ENCODE results near the gene ADORA1.

Gene ADORA1

DNA sequence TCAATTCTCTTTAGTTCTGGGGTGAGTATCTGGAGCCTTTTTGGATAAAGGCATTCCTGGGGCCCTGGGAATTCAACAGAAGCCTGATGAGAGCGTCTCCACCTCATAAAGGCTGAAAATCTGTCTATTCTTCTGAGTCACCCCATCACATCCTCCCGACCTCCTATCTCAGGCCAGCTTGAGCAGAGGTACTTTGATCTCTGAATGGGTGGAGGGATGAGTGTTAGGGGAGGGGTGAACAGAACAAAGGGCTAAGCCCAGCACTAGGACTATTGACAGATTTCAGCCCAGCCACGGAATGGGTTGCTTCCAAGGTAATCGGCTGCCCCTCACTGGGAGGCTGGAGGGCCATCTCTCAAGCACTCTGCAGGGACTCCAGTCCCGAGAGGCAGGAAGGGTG lies 50.6 kb downstream of the ADORA1 start:
- H3K9ac ChIP-seq (ENCODE audit: low read depth in 1 of 2, low read length in 2 of 2), result no peak overlapping the region
- no peaks in the 10 kb centered on the region for H3K9me3 ChIP-seq (ENCODE audit: control insufficient read depth in 1 of 2, low read length in 2 of 2)
- no peaks in the 10 kb centered on the region for H3K36me3 ChIP-seq (ENCODE audit: control insufficient read depth in 1 of 2, insufficient read depth in 2 of 2, low read length in 2 of 2)
- no peaks in the 10 kb centered on the region for H3K27me3 ChIP-seq (ENCODE audit: control insufficient read depth in 1 of 2, insufficient read depth in 2 of 2, low read length in 2 of 2)
- no peak overlapping the region for H3K4me3 ChIP-seq (ENCODE audit: low read depth in 1 of 2, low read length in 2 of 2)
- H3K4me1 ChIP-seq (ENCODE audit: control insufficient read depth in 1 of 2, insufficient read depth in 2 of 2, low read length in 2 of 2), result peaks cover 0 to 3% of the 10 kb centered on the region in 2 donors
- no peak overlapping the region for H3K27ac ChIP-seq (ENCODE audit: low read depth, low read length)

DNA sequence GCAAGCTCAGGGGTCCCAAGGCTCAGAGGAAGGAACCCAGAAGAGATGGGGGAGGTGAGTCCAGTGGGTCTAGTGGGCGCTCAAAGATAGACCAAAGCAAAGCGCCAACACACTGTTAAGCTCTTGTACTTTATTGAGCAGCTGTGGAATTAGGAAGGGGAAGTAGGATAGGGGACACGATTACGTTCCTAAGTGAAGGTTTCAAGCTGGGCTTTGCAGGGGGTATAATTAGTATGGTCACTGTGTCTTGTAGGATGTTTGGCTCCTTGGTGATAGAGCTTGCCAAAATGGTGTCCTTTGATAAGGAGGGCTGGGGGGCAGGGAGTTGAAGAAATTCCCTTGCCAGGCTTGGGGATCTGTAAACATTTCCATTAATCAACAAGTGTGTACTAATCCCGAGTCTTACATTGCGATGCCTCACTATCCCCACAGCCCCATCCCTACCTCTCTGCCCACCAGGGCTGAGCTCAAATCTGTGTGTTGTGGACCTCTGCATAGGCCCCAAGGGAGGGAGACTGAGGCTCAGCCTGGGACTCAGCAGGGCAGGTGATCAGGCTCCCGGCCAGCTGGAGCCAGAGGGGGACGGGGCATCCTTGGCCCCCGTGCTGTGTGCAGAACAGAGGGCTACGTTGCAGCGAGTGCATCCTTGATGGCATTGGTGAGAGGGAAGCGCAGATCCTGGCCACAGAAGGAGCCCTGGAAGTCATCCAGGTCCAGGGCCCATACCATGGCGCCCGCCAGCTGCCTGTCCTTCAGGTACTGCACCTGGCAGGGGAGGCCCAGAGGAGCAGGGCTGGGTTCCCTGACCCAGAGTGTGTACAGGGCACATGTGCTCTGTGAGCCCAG lies 51.5 kb downstream of the ADORA1 start:
- H3K9me3 ChIP-seq (ENCODE audit: control insufficient read depth in 1 of 2, low read length in 2 of 2), result no peaks in the 10 kb centered on the region
- H3K27me3 ChIP-seq (ENCODE audit: control insufficient read depth in 1 of 2, insufficient read depth in 2 of 2, low read length in 2 of 2), result no peaks in the 10 kb centered on the region
- H3K4me1 ChIP-seq (ENCODE audit: control insufficient read depth in 1 of 2, insufficient read depth in 2 of 2, low read length in 2 of 2), result peaks cover 0 to 3% of the 10 kb centered on the region in 2 donors
- no peak overlapping the region for H3K27ac ChIP-seq (ENCODE audit: low read depth, low read length)
- no peaks in the 10 kb centered on the region for H3K36me3 ChIP-seq (ENCODE audit: control insufficient read depth in 1 of 2, insufficient read depth in 2 of 2, low read length in 2 of 2)
- H3K4me3 ChIP-seq (ENCODE audit: low read depth in 1 of 2, low read length in 2 of 2), result no peak overlapping the region
- no peak overlapping the region for H3K9ac ChIP-seq (ENCODE audit: low read depth in 1 of 2, low read length in 2 of 2)

DNA sequence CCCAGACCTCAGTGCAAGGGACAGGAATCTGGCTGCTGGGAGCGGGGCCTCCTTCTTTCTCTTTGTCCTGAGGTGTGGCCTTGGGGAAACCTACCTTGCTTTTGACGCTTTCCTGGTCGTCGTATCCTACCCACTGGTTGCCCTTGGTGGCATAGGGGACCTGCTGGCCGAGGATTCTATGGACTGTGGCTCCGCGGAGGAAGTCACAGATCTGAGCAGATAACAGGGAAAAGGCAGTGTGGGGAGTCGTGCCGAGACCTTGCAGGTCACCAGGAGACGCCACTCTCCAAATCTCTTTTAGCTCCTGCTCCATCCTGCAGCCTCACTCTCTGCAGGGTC lies 52.1 kb downstream of the ADORA1 start:
- Histone ChIP-seq H3K27ac (ENCODE audit: low read depth, low read length) (no peak overlapping the region), H3K27me3 (ENCODE audit: control insufficient read depth in 1 of 2, insufficient read depth in 2 of 2, low read length in 2 of 2) (no peaks in the 10 kb centered on the region), H3K36me3 (ENCODE audit: control insufficient read depth in 1 of 2, insufficient read depth in 2 of 2, low read length in 2 of 2) (no peaks in the 10 kb centered on the region), H3K9ac (ENCODE audit: low read depth in 1 of 2, low read length in 2 of 2) (no peak overlapping the region), H3K9me3 (ENCODE audit: control insufficient read depth in 1 of 2, low read length in 2 of 2) (no peaks in the 10 kb centered on the region), H3K4me1 (ENCODE audit: control insufficient read depth in 1 of 2, insufficient read depth in 2 of 2, low read length in 2 of 2) (peaks cover 0 to 3% of the 10 kb centered on the region in 2 donors), H3K4me3 (ENCODE audit: low read depth in 1 of 2, low read length in 2 of 2) (no peak overlapping the region)

DNA sequence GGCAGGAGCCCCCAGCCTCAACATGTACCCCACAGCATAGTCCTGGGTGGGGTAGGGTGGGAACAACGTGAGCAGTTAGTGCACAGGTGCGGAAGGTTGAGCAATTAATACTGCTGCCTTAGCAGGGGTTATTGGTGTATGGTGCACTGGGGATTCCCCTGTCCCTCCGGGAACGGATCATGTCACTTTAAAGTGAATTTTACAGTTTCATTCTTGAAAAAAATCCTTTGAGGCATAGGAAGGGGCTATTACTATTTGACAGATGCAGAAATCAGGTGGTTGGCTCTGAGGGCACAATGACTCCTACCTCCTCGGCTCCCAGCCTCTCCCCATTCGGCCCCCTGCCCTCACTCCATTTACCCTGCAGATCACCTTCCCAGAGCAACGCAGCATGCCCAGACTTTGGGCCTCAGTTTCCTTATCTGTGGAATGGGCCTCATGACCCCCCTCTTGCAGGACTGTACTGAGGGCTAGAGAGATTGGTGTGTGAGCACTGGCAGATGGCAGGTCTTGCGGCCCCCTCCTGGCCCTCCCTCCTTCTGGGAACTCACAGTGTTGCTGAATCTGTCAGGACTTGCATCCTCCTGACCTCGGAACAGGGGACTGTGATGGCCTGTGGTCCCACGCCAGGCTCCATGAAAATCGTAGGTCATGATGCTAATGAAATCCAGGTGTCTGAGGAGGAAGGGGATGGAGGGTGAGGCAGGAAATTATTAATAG lies 53.2 kb downstream of the ADORA1 start:
- no peaks in the 10 kb centered on the region for H3K9me3 ChIP-seq (ENCODE audit: control insufficient read depth in 1 of 2, low read length in 2 of 2)
- H3K36me3 ChIP-seq (ENCODE audit: control insufficient read depth in 1 of 2, insufficient read depth in 2 of 2, low read length in 2 of 2), result no peaks in the 10 kb centered on the region
- H3K4me1 ChIP-seq (ENCODE audit: control insufficient read depth in 1 of 2, insufficient read depth in 2 of 2, low read length in 2 of 2), result peaks cover 0 to 3% of the 10 kb centered on the region in 2 donors
- no peak overlapping the region for H3K4me3 ChIP-seq (ENCODE audit: low read depth in 1 of 2, low read length in 2 of 2)
- no peak overlapping the region for H3K27ac ChIP-seq (ENCODE audit: low read depth, low read length)
- no peak overlapping the region for H3K9ac ChIP-seq (ENCODE audit: low read depth in 1 of 2, low read length in 2 of 2)
- H3K27me3 ChIP-seq (ENCODE audit: control insufficient read depth in 1 of 2, insufficient read depth in 2 of 2, low read length in 2 of 2), result no peaks in the 10 kb centered on the region

DNA sequence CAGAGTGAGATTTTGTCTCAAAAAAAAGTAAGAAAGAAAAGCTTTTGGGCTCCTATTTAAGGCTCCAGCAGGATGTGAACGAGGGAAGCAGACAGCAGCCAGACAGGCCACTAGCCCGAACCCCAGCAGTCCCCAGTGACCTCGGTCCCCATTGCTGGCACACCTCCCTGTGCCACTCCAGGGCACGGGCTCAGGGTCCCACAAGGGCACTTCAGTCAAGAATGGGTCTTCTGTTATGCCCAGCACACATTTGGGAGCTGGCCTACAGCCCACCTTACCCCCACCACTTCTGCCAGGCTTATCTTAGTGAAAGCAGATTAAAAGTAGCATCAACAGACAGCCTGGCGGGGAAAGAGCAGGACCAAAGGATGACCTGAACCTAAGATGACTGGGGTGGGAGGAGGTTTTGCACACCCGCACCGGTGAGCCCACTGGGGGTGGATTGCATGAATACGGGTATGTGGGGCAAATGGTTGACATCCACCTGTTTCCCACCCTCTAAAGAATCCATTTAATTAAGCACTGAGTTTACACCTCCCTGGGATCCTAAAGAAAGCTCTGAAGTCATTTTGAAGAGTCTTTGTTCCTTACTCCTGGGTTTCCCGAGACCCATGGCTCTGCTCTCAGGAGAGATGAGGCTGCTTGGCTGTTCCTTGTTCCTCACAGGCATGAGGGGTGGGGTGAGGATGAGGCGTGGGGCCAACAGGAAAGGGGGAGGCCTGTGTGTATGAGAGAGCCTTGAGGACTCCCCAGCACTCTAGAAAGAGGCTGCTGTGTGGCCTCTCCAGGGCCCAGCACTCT lies 54.3 kb downstream of the ADORA1 start:
- peaks cover 0 to 3% of the 10 kb centered on the region in 2 donors for H3K4me1 ChIP-seq (ENCODE audit: control insufficient read depth in 1 of 2, insufficient read depth in 2 of 2, low read length in 2 of 2)

DNA sequence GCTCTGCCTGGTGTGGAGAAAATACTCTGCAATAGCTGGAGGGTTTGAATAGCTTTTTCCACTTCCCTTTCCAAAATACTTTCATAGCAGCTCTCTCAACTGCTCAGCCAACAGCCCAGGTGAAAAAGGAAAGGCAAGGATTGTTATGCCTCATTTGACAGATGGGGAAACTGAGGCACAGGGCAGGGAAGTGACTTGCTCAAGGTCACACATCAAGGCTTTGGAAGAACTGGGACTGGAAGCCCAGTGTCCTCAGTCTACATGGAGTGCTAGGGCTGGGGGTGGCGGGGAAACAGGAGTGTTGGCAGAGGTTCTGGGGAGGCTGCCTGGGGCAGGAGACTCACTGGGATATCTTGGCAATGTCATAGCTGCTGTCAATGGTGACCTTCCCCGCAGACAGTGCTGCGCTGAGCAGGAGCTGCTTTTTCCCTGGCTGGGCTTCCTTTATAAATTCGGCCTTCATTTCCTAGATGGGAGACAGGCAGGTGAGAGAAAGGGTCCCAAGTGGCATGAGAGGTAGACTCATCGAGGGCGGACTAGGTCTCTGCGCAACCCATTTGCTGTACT lies 54.9 kb downstream of the ADORA1 start:
- H3K9ac ChIP-seq (ENCODE audit: low read depth in 1 of 2, low read length in 2 of 2), result no peak overlapping the region
- no peak overlapping the region for H3K27ac ChIP-seq (ENCODE audit: low read depth, low read length)
- peaks cover 0 to 3% of the 10 kb centered on the region in 2 donors for H3K27me3 ChIP-seq (ENCODE audit: control insufficient read depth in 1 of 2, insufficient read depth in 2 of 2, low read length in 2 of 2)
- no peaks in the 10 kb centered on the region for H3K9me3 ChIP-seq (ENCODE audit: control insufficient read depth in 1 of 2, low read length in 2 of 2)
- no peak overlapping the region for H3K4me3 ChIP-seq (ENCODE audit: low read depth in 1 of 2, low read length in 2 of 2)
- H3K36me3 ChIP-seq (ENCODE audit: control insufficient read depth in 1 of 2, insufficient read depth in 2 of 2, low read length in 2 of 2), result no peaks in the 10 kb centered on the region
- peaks cover 0 to under 1% of the 10 kb centered on the region in 2 donors for H3K4me1 ChIP-seq (ENCODE audit: control insufficient read depth in 1 of 2, insufficient read depth in 2 of 2, low read length in 2 of 2)

More for the DNA sequence above, 54.3 kb downstream of the ADORA1 start:
- H3K27me3 ChIP-seq (ENCODE audit: control insufficient read depth in 1 of 2, insufficient read depth in 2 of 2, low read length in 2 of 2), result no peaks in the 10 kb centered on the region
- H3K36me3 ChIP-seq (ENCODE audit: control insufficient read depth in 1 of 2, insufficient read depth in 2 of 2, low read length in 2 of 2), result no peaks in the 10 kb centered on the region
- H3K9ac ChIP-seq (ENCODE audit: low read depth in 1 of 2, low read length in 2 of 2), result no peak overlapping the region
- no peak overlapping the region for H3K4me3 ChIP-seq (ENCODE audit: low read depth in 1 of 2, low read length in 2 of 2)
- no peaks in the 10 kb centered on the region for H3K9me3 ChIP-seq (ENCODE audit: control insufficient read depth in 1 of 2, low read length in 2 of 2)
- no peak overlapping the region for H3K27ac ChIP-seq (ENCODE audit: low read depth, low read length)

DNA sequence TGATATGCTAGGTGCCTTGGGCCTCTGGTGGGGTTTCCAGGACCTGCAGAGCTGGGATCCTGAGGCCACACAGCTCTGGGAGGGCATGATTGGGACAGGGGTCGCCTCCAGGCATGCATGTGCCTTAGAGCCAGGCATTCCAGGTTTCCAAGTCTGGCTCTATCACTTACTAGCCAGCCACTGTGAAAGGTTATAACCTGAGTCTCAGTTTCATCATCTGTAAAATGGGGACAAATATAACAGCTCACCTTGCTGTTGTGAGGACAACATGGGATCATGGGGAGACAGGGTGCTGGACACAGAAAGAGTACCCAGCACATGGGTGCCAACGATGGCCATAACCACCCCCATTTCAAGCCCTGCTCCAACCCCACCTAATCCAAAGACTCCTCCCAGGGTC lies 56.3 kb downstream of the ADORA1 start:
- Histone ChIP-seq H3K27me3 (ENCODE audit: control insufficient read depth in 1 of 2, insufficient read depth in 2 of 2, low read length in 2 of 2) (peaks cover 0 to 3% of the 10 kb centered on the region in 2 donors), H3K4me1 (ENCODE audit: control insufficient read depth in 1 of 2, insufficient read depth in 2 of 2, low read length in 2 of 2) (peaks cover 0 to 2% of the 10 kb centered on the region in 2 donors), H3K27ac (ENCODE audit: low read depth, low read length) (no peak overlapping the region), H3K4me3 (ENCODE audit: low read depth in 1 of 2, low read length in 2 of 2) (no peak overlapping the region), H3K9ac (ENCODE audit: low read depth in 1 of 2, low read length in 2 of 2) (no peak overlapping the region), H3K9me3 (ENCODE audit: control insufficient read depth in 1 of 2, low read length in 2 of 2) (no peaks in the 10 kb centered on the region), H3K36me3 (ENCODE audit: control insufficient read depth in 1 of 2, insufficient read depth in 2 of 2, low read length in 2 of 2) (no peaks in the 10 kb centered on the region)

DNA sequence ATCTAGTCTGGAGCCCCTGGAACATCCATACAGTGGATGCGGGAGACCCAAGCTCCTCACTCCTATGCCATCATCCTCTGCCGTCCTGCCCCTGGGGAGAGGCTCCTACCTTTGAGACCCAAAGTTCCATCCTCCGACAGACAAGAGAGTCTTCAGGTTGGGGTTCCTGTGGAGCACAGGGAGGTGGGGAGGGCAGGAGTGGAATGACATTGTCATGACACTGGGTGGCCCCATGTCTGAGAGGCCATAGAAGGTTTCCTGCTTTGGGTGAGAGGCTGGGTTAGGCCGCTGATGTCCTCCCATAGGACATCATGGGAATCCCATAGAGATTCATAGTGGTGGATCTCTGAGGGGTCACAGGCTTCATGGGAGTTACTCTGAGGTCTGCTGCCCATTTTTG lies 56.9 kb downstream of the ADORA1 start:
- H3K4me3 ChIP-seq (ENCODE audit: low read depth in 1 of 2, low read length in 2 of 2), result no peak overlapping the region
- H3K27ac ChIP-seq (ENCODE audit: low read depth, low read length), result no peak overlapping the region
- no peaks in the 10 kb centered on the region for H3K9me3 ChIP-seq (ENCODE audit: control insufficient read depth in 1 of 2, low read length in 2 of 2)

DNA sequence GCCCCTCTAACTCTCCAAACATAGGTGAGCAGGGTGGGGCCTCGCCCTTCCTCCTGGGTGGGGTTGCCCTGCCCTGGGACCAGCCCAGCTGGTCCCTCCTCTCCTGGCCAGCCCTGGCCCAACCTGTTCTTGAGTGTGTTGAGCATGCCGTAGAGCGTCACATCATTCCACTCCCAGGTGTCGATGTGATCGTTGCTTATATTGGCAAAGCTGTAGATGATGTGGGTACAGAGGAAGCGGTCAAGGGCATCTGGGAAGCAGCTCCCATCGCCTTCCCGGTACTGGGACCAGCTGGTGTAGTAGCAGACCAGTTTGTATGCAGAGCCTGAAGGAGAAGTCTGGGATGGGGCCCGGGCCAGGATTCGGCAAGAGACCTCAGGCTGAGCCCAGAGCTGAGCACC lies 57.5 kb downstream of the ADORA1 start:
- H3K4me1 ChIP-seq (ENCODE audit: control insufficient read depth in 1 of 2, insufficient read depth in 2 of 2, low read length in 2 of 2), result peaks cover 0 to 2% of the 10 kb centered on the region in 2 donors
- H3K9ac ChIP-seq (ENCODE audit: low read depth in 1 of 2, low read length in 2 of 2), result no peak overlapping the region
- H3K27me3 ChIP-seq (ENCODE audit: control insufficient read depth in 1 of 2, insufficient read depth in 2 of 2, low read length in 2 of 2), result peaks cover 0 to 3% of the 10 kb centered on the region in 2 donors
- no peak overlapping the region for H3K27ac ChIP-seq (ENCODE audit: low read depth, low read length)
- no peak overlapping the region for H3K4me3 ChIP-seq (ENCODE audit: low read depth in 1 of 2, low read length in 2 of 2)
- no peaks in the 10 kb centered on the region for H3K9me3 ChIP-seq (ENCODE audit: control insufficient read depth in 1 of 2, low read length in 2 of 2)
- H3K36me3 ChIP-seq (ENCODE audit: control insufficient read depth in 1 of 2, insufficient read depth in 2 of 2, low read length in 2 of 2), result no peaks in the 10 kb centered on the region

More for the DNA sequence above, 56.9 kb downstream of the ADORA1 start:
- H3K9ac ChIP-seq (ENCODE audit: low read depth in 1 of 2, low read length in 2 of 2), result no peak overlapping the region
- peaks cover 0 to 2% of the 10 kb centered on the region in 2 donors for H3K4me1 ChIP-seq (ENCODE audit: control insufficient read depth in 1 of 2, insufficient read depth in 2 of 2, low read length in 2 of 2)
- peaks cover 0 to 3% of the 10 kb centered on the region in 2 donors for H3K27me3 ChIP-seq (ENCODE audit: control insufficient read depth in 1 of 2, insufficient read depth in 2 of 2, low read length in 2 of 2)
- no peaks in the 10 kb centered on the region for H3K36me3 ChIP-seq (ENCODE audit: control insufficient read depth in 1 of 2, insufficient read depth in 2 of 2, low read length in 2 of 2)

Measured in duodenal mucosa (tissue), 2 donors.